B cell (primary cell): ENCODE measurements around the gene GPR158. TPM values are rescaled to one million over a fixed set of nuclear protein-coding genes. Genes with fewer than 3 reads are reported as not detected.

ENCODE experiments used
- ATAC-seq: fragments of 200-7000 bp; cut with Tn5 transposase; one replicate; pipeline ENCODE4 v1.10.0; 2021; ENCODE audit warnings: low read depth, mild to moderate bottlenecking, moderate number of reproducible peaks, moderate library complexity
- CTCF ChIA-PET: fragments of 350-600 bp; sonication (Branson Sonifier 250); formaldehyde crosslinking; loops from one replicate; lab custom pipeline; 2021; ENCODE audit warnings: antibody characterized with exemption, inconsistent platforms; lab: Charles Lee
- POLR2A ChIA-PET: fragments of 350-600 bp; sonication (Branson Sonifier 250); formaldehyde crosslinking; loops from one replicate; lab custom pipeline; 2021; ENCODE audit warnings: antibody characterized with exemption; lab: Charles Lee
- DNase-seq: peaks from one replicate; pipeline ENCODE4 v3.0.0; 2013
- H2AFZ ChIP-seq: 2 replicates; pipeline ENCODE4 v1.6.1; 2012; ENCODE audit warnings: mild to moderate bottlenecking, low read depth, low read length; ENCODE audit not compliant: insufficient read depth, poor library complexity, severe bottlenecking
- H3K27ac ChIP-seq, 2 donors: 1 replicate in 1 of 2; 2 replicates in 1 of 2; pipeline ENCODE4 v1.5.1; 2012 to 2013; ENCODE audit warnings: low read length in 2 of 2, mild to moderate bottlenecking in 2 of 2, moderate library complexity in 1 of 2
- H3K27me3 ChIP-seq, 4 experiments: fragments of 200-600 bp in 1 of 4; sonication (generic) in 1 of 4; replicated peaks in 1 of 4; 1 replicate in 2 of 4; 2 replicates in 2 of 4; pipeline versions ENCODE4 v1.6.1 to v1.7.0; 2013 to 2016; ENCODE audit warnings: low read length in 3 of 4, mild to moderate bottlenecking in 2 of 4, mixed read lengths in 1 of 4, moderate library complexity in 1 of 4; ENCODE audit not compliant: insufficient read depth in 4 of 4, control insufficient read depth in 3 of 4; ENCODE audit errors: control extremely low read depth in 1 of 4
- H3K36me3 ChIP-seq, 2 experiments: replicated peaks in 1 of 2; 1 replicate in 1 of 2; 2 replicates in 1 of 2; pipeline versions ENCODE4 v1.6.1 to v1.7.1; 2013; ENCODE audit warnings: low read length in 1 of 2; ENCODE audit not compliant: insufficient read depth in 2 of 2, control insufficient read depth in 1 of 2; ENCODE audit errors: control extremely low read depth in 1 of 2, extremely low read depth in 1 of 2
- H3K4me1 ChIP-seq, 2 donors: fragments of 200-600 bp in 1 of 2; sonication (generic) in 1 of 2; 1 replicate in 1 of 2; 2 replicates in 1 of 2; pipeline versions ENCODE4 v1.5.1 to v1.6.1; 2013 to 2017; ENCODE audit warnings: low read length in 2 of 2; ENCODE audit not compliant: control insufficient read depth in 2 of 2, insufficient read depth in 2 of 2
- H3K4me2 ChIP-seq: replicated peaks from 2 replicates; pipeline ENCODE3; 2012; ENCODE audit warnings: mild to moderate bottlenecking, low read depth, low read length; ENCODE audit not compliant: poor library complexity, severe bottlenecking
- H3K4me3 ChIP-seq, 5 experiments: fragments of 200-600 bp in 1 of 5; sonication (generic) in 1 of 5; 1 replicate in 3 of 5; 2 replicates in 2 of 5; pipeline versions ENCODE4 v1.5.1 to v1.7.0; 2011 to 2016; ENCODE audit warnings: low read length in 4 of 5, mild to moderate bottlenecking in 4 of 5, low read depth in 2 of 5, control low read depth in 1 of 5, moderate library complexity in 1 of 5; ENCODE audit not compliant: insufficient read depth in 1 of 5; ENCODE audit errors: control extremely low read depth in 1 of 5, extremely low read depth in 1 of 5
- H3K79me2 ChIP-seq: fragments of 200-600 bp; sonication (generic); one replicate; pipeline ENCODE4 v1.6.0; 2016; ENCODE audit warnings: low read length; ENCODE audit not compliant: control insufficient read depth, insufficient read depth
- H3K9ac ChIP-seq: fragments of 200-600 bp; sonication (generic); 2 replicates; pipeline ENCODE4 v1.6.1; 2017; ENCODE audit warnings: mild to moderate bottlenecking, low read length, moderate library complexity
- H3K9me3 ChIP-seq, 3 donors: one replicate each; pipeline versions ENCODE4 v1.6.1 to v1.7.1; 2013; ENCODE audit warnings: low read length in 2 of 3; ENCODE audit not compliant: control insufficient read depth in 2 of 3, insufficient read depth in 1 of 3; ENCODE audit errors: control extremely low read depth in 1 of 3
- H4K20me1 ChIP-seq: 2 replicates; pipeline ENCODE4 v1.6.0; 2012; ENCODE audit warnings: mild to moderate bottlenecking, low read length; ENCODE audit not compliant: insufficient read depth, control insufficient read depth, poor library complexity, severe bottlenecking
- H3K27ac Mint-ChIP-seq: one replicate; pipeline ENCODE4 v1.8.0; 2021; ENCODE audit warnings: mixed read lengths
- H3K27me3 Mint-ChIP-seq: one replicate; pipeline ENCODE4 v1.8.0; 2021; ENCODE audit warnings: mixed read lengths
- H3K4me1 Mint-ChIP-seq: one replicate; pipeline ENCODE4 v1.8.0; 2021; ENCODE audit warnings: mixed read lengths
- H3K4me3 Mint-ChIP-seq: one replicate; pipeline ENCODE4 v1.8.0; 2021; ENCODE audit warnings: mixed read lengths
- H3K9me3 Mint-ChIP-seq: one replicate; pipeline ENCODE4 v1.8.0; 2022; ENCODE audit warnings: mixed read lengths; ENCODE audit not compliant: insufficient read depth
- EZH2 ChIP-seq: IDR thresholded peaks from 2 replicates; pipeline ENCODE4 v1.6.1; 2012; ENCODE audit warnings: borderline replicate concordance, low read depth, mild to moderate bottlenecking, moderate library complexity, low read length; ENCODE audit not compliant: insufficient read depth, poor library complexity, severe bottlenecking
- WGBS: methylation state at CpG from one replicate; pipeline ENCODE4 v1.1.5; 2013; ENCODE audit warnings: missing lambda C conversion rate; ENCODE audit not compliant: insufficient coverage; 5-methylcytosine and 5-hydroxymethylcytosine counted together
- intact Hi-C: fragments of 100-400 bp; cut with micrococcal nuclease; formaldehyde crosslinking; loops from one replicate; pipeline ENCODE4 v1.10.0; 2022
- polyA plus RNA-seq: library from polyadenylated mRNA; depleted of rRNA; stranded (reverse); fragments of >200 nt; gene quantifications from 2 replicates; pipeline ENCODE4 v1.2.3, GENCODE V29; 2012
- total RNA-seq, 2 donors: library from RNA; stranded (reverse); fragments of 120-200 nt in 1 of 2; gene quantifications; 1 replicate in 1 of 2; 2 replicates in 1 of 2; pipeline versions ENCODE4 v1.2.3 to v1.2.4, GENCODE V29; 2013 to 2022
- TF ChIP-seq, protein P1 (sequence below): fragments of 200-600 bp; IDR thresholded peaks from one replicate; pipeline ENCODE4 v1.8.0; 2022; ENCODE audit warnings: antibody characterized with exemption, mild to moderate bottlenecking

GPR158 gene
- total and polyA plus RNA-seq, 2 donors (not counting 1 experiment from before 2014, with no cell fraction given), result not detected

DNA sequence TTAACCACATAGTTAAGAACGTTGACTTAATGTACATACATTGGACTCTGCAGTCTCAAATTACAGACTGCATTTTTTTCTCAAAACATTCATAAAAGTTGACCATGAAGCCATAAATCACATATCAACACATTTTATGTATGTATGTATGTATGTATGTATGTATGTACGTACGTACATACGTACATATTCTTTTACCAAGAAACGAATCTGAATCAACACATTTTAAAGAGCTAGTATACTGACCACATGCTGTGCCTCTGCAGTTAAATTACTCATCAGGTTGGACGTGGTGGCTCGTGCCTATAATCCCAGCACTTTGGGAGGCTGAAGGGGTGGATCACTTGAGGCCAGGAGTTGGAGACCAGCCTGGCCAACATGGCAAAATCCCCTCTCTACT lies 105.8 kb downstream of the GPR158 start:
- Histone ChIP-seq H3K79me2 (no peaks in the 10 kb centered on the region), H2AFZ (no peak overlapping the region), H3K4me3 (no peak overlapping the region), H3K27me3 (no peaks in the 10 kb centered on the region), H3K9ac (no peak overlapping the region), H4K20me1 (no peaks in the 10 kb centered on the region), H3K27ac (no peak overlapping the region), H3K9me3 (peaks cover 2 to 9% (median 5%) of the 10 kb centered on the region in 3 donors), H3K36me3 (no peaks in the 10 kb centered on the region), H3K4me1 (no peaks in the 10 kb centered on the region), H3K4me2 (no peak overlapping the region)
- no CpG with 5 or more reads among the region's 7 CpGs for WGBS
- TF ChIP-seq, protein P1, sequence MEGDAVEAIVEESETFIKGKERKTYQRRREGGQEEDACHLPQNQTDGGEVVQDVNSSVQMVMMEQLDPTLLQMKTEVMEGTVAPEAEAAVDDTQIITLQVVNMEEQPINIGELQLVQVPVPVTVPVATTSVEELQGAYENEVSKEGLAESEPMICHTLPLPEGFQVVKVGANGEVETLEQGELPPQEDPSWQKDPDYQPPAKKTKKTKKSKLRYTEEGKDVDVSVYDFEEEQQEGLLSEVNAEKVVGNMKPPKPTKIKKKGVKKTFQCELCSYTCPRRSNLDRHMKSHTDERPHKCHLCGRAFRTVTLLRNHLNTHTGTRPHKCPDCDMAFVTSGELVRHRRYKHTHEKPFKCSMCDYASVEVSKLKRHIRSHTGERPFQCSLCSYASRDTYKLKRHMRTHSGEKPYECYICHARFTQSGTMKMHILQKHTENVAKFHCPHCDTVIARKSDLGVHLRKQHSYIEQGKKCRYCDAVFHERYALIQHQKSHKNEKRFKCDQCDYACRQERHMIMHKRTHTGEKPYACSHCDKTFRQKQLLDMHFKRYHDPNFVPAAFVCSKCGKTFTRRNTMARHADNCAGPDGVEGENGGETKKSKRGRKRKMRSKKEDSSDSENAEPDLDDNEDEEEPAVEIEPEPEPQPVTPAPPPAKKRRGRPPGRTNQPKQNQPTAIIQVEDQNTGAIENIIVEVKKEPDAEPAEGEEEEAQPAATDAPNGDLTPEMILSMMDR, result no peak
- no peak for TF ChIP-seq EZH2
- POLR2A ChIA-PET, result no interaction called here
- no peaks in the 10 kb centered on the region for H3K27me3 Mint-ChIP-seq
- no peak overlapping the region for H3K27ac Mint-ChIP-seq
- no peaks in the 10 kb centered on the region for H3K4me1 Mint-ChIP-seq
- ATAC-seq (no peak), DNase-seq (no peak)
- H3K9me3 Mint-ChIP-seq, result peaks cover 21% of the 10 kb centered on the region
- H3K4me3 Mint-ChIP-seq, result no peak overlapping the region
- CTCF ChIA-PET, result no interaction called here
- intact Hi-C loops, result no loop called here

DNA sequence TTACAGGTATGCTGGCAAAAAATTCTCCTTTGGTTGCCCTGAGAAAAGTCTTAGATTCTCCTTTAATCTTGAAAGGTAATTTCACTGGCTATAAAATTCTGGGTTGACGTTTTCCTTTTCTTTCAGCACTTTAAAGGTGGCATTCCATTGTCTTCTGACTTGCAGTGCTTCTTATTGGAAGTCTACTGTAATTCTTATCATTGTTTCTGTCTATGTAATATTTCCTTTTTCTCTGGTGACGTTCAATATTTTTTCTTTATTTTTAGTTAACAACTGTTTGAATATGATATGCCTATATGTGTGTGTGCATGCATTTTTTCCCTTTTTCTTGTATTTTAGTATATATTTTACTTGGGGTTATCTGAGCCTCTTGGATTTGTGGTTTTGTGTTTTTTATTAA lies 111.0 kb downstream of the GPR158 start:
- Mint-ChIP-seq H3K27ac (no peak overlapping the region), H3K4me1 (no peaks in the 10 kb centered on the region), H3K27me3 (no peaks in the 10 kb centered on the region), H3K4me3 (no peak overlapping the region), H3K9me3 (peaks cover 14% of the 10 kb centered on the region)
- Histone ChIP-seq H3K4me2 (no peak overlapping the region), H3K36me3 (no peaks in the 10 kb centered on the region), H2AFZ (no peak overlapping the region), H3K27me3 (no peaks in the 10 kb centered on the region), H3K4me1 (no peaks in the 10 kb centered on the region), H3K27ac (no peak overlapping the region), H3K4me3 (no peak overlapping the region), H3K79me2 (no peaks in the 10 kb centered on the region), H3K9ac (no peak overlapping the region), H3K9me3 (peaks cover 0 to 3% (median 2%) of the 10 kb centered on the region in 3 donors), H4K20me1 (no peaks in the 10 kb centered on the region)
- no peak for ATAC-seq
- no CpG with 5 or more reads among the region's 2 CpGs for WGBS
- POLR2A ChIA-PET, result no interaction called here
- TF ChIP-seq, protein P1, result no peak
- no peak for TF ChIP-seq EZH2
- DNase-seq, result no peak
- intact Hi-C loops, result no loop called here
- CTCF ChIA-PET, result no interaction called here
